ENCODE measurements around the gene KIF6. TPM values are rescaled to one million over a fixed set of nuclear protein-coding genes. Genes with fewer than 3 reads are reported as not detected.

Gene KIF6
- total RNA-seq, 4 donors from 2014 or later, result 0.14 to 46.6 (median 0.48) TPM; not detected in 1

- intact Hi-C loops (cut with DNase I; ENCODE audit: low total_unique reads), result no loop called here
- no peak overlapping the region for H3K27ac ChIP-seq
- no peaks in the 10 kb centered on the region for H3K9me3 ChIP-seq
- in situ Hi-C loops (cut with MboI; ENCODE audit: low pct_ligation_motif_present in 1 of 4, low pct_unique_long_range_greater_than_20kb in 1 of 4, low sequenced_read_pairs in 3 of 4), result no loop called here
- TF ChIP-seq POLR2AphosphoS5 (IDR thresholded peaks at IDR 0.05), result no peak
- no peak for TF ChIP-seq CTCF (IDR thresholded peaks at IDR 0.05)
- no peak for TF ChIP-seq POLR2A (IDR thresholded peaks at IDR 0.05)
- TF ChIP-seq EP300 (IDR thresholded peaks at IDR 0.05; ENCODE audit: low read depth), result no peak
- DNase-seq, result no peak
- no peaks in the 10 kb centered on the region for H3K27me3 ChIP-seq
- no peaks in the 10 kb centered on the region for H3K4me1 ChIP-seq
- H3K36me3 ChIP-seq, result no peaks in the 10 kb centered on the region
- 83 to 87% methylated on average over 4 of the region's 4 CpGs for WGBS, 2 donors (ENCODE audit: low coverage in 1 of 2)
- no peak overlapping the region for H3K4me3 ChIP-seq
Observed at GRCh38 chr6:39623750-39624149, 101.5 kb downstream of the KIF6 start.

GRCh38 chr6:39617520-39617919 lies 107.7 kb downstream of the KIF6 start:
- H3K9me3 ChIP-seq, result no peaks in the 10 kb centered on the region
- 84% methylated on average over 3 of the region's 3 CpGs; no CpG with 5 or more reads in 1 of the 2 donors for WGBS, 2 donors (ENCODE audit: low coverage in 1 of 2)

GRCh38 chr6:39617026-39617425 lies 108.2 kb downstream of the KIF6 start:
- DNase-seq, result no peak
- intact Hi-C loops (cut with DNase I; ENCODE audit: low total_unique reads), result loop anchor here (10.0 kb wide), 1 partner anchor 912 kb away; the partner anchor contains the start of gene GLO1
- no peak overlapping the region for H3K4me3 ChIP-seq
- in situ Hi-C loops (cut with MboI; ENCODE audit: low pct_ligation_motif_present in 1 of 4, low pct_unique_long_range_greater_than_20kb in 1 of 4, low sequenced_read_pairs in 3 of 4), result no loop called here
- H3K27me3 ChIP-seq, result no peaks in the 10 kb centered on the region
- TF ChIP-seq CTCF (IDR thresholded peaks at IDR 0.05) (no peak), POLR2A (IDR thresholded peaks at IDR 0.05) (no peak), POLR2AphosphoS5 (IDR thresholded peaks at IDR 0.05) (no peak), EP300 (IDR thresholded peaks at IDR 0.05; ENCODE audit: low read depth) (no peak)
- H3K36me3 ChIP-seq, result no peaks in the 10 kb centered on the region
- H3K9me3 ChIP-seq, result no peaks in the 10 kb centered on the region
- H3K4me1 ChIP-seq, result no peaks in the 10 kb centered on the region
- H3K27ac ChIP-seq, result no peak overlapping the region

More at GRCh38 chr6:39617520-39617919, 107.7 kb downstream of the KIF6 start:
- H3K4me3 ChIP-seq, result no peak overlapping the region
- H3K27ac ChIP-seq, result no peak overlapping the region
- H3K36me3 ChIP-seq, result no peaks in the 10 kb centered on the region
- H3K27me3 ChIP-seq, result no peaks in the 10 kb centered on the region
- intact Hi-C loops (cut with DNase I; ENCODE audit: low total_unique reads), result loop anchor here (10.0 kb wide), 1 partner anchor 913 kb away; the partner anchor contains the start of gene GLO1
- no peaks in the 10 kb centered on the region for H3K4me1 ChIP-seq
- TF ChIP-seq POLR2AphosphoS5 (IDR thresholded peaks at IDR 0.05), result no peak
- no peak for TF ChIP-seq EP300 (IDR thresholded peaks at IDR 0.05; ENCODE audit: low read depth)
- TF ChIP-seq CTCF (IDR thresholded peaks at IDR 0.05), result no peak
- TF ChIP-seq POLR2A (IDR thresholded peaks at IDR 0.05), result no peak
- DNase-seq, result no peak
- in situ Hi-C loops (cut with MboI; ENCODE audit: low pct_ligation_motif_present in 1 of 4, low pct_unique_long_range_greater_than_20kb in 1 of 4, low sequenced_read_pairs in 3 of 4), result no loop called here

- no peak for TF ChIP-seq POLR2A (IDR thresholded peaks at IDR 0.05)
- TF ChIP-seq POLR2AphosphoS5 (IDR thresholded peaks at IDR 0.05), result no peak
- no peak for TF ChIP-seq EP300 (IDR thresholded peaks at IDR 0.05; ENCODE audit: low read depth)
- TF ChIP-seq CTCF (IDR thresholded peaks at IDR 0.05), result no peak
- Histone ChIP-seq H3K27me3 (no peaks in the 10 kb centered on the region), H3K9me3 (no peaks in the 10 kb centered on the region), H3K36me3 (no peaks in the 10 kb centered on the region), H3K27ac (no peak overlapping the region), H3K4me3 (no peak overlapping the region), H3K4me1 (no peaks in the 10 kb centered on the region)
- in situ Hi-C loops (cut with MboI; ENCODE audit: low pct_ligation_motif_present in 1 of 4, low pct_unique_long_range_greater_than_20kb in 1 of 4, low sequenced_read_pairs in 3 of 4), result no loop called here
- DNase-seq, result no peak
- WGBS, 2 donors (ENCODE audit: low coverage in 1 of 2), result 62 to 71% methylated on average over 1 of the region's 1 CpG
- intact Hi-C loops (cut with DNase I; ENCODE audit: low total_unique reads), result loop anchor here (1.0 to 10.0 kb wide), 2 partner anchors 15 to 911 kb away; partner anchors contain the start of gene GLO1
Observed at GRCh38 chr6:39615622-39616021, 109.6 kb downstream of the KIF6 start.
